Measurements from ENCODE around the gene STK26. TPM values are rescaled to one million over a fixed set of nuclear protein-coding genes. Genes with fewer than 3 reads are reported as not detected.

The STK26 gene
- total and polyA plus RNA-seq, 8 donors: 13.1 to 23.1 (median 20.0) TPM

DNA sequence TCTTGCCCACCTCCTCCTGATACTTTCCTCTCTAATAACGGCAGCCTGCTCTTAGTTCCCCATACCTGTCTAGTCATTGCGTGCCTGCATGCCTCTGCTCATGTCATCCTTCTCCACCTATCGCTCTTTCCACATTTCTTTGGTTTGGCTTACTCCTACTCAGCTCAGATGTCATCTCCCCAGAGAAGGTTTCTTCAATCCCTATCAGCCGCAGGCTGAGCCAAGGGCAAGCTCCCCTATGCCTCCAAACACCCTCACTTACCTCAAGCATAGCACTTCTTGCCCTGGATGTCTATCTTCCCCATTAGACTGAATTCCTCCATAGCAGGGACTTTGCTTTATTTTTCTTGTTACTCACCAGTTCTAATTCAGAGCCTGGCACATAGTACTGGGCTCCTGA, 78.1 kb downstream of the STK26 start:
- Histone ChIP-seq H3K4me1 (no peaks in the 10 kb centered on the region), H3K27me3 (peaks cover 0 to 2% of the 10 kb centered on the region in 2 donors), H3K4me3 (no peak overlapping the region), H3K27ac (no peak overlapping the region), H3K36me3 (no peaks in the 10 kb centered on the region), H3K9me3 (no peaks in the 10 kb centered on the region)
- ATAC-seq: no peak
- intact Hi-C loops (cut with DNase I): no loop called here
- TF ChIP-seq, protein P1, sequence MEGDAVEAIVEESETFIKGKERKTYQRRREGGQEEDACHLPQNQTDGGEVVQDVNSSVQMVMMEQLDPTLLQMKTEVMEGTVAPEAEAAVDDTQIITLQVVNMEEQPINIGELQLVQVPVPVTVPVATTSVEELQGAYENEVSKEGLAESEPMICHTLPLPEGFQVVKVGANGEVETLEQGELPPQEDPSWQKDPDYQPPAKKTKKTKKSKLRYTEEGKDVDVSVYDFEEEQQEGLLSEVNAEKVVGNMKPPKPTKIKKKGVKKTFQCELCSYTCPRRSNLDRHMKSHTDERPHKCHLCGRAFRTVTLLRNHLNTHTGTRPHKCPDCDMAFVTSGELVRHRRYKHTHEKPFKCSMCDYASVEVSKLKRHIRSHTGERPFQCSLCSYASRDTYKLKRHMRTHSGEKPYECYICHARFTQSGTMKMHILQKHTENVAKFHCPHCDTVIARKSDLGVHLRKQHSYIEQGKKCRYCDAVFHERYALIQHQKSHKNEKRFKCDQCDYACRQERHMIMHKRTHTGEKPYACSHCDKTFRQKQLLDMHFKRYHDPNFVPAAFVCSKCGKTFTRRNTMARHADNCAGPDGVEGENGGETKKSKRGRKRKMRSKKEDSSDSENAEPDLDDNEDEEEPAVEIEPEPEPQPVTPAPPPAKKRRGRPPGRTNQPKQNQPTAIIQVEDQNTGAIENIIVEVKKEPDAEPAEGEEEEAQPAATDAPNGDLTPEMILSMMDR (IDR thresholded peaks at IDR 0.05): no peak
- DNase-seq: no peak

GRCh38 chrX:132101799-132102198, 78.7 kb downstream of the STK26 start:
- H3K4me1 ChIP-seq: no peaks in the 10 kb centered on the region
- H3K36me3 ChIP-seq: no peaks in the 10 kb centered on the region
- ATAC-seq (no peak), DNase-seq (no peak)
- H3K27ac ChIP-seq: no peak overlapping the region
- H3K9me3 ChIP-seq: no peaks in the 10 kb centered on the region
- intact Hi-C loops (cut with DNase I): no loop called here
- peaks cover 0 to 2% of the 10 kb centered on the region in 2 donors for H3K27me3 ChIP-seq
- TF ChIP-seq, protein P1 (IDR thresholded peaks at IDR 0.05): no peak
- no peak overlapping the region for H3K4me3 ChIP-seq

DNA sequence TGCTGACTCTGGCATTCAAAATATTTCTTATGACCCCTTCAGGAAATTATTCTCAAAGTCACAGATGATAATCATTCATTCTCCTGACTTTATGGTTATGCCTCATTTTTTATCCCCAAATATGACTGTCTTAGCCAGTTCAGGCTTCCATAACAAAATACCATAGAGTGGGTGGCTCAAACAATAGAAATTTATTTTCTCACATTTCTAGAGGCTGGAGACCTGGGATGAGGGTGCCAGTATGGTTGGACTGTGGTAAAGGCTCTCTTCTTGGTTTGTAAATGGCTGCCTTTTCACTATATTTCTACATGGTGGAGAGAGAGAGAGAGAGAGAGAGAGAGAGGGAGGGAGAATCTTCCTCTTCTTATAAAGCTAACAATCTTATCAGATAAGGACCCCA, 84.2 kb downstream of the STK26 start:
- no peaks in the 10 kb centered on the region for H3K36me3 ChIP-seq
- no peak overlapping the region for H3K4me3 ChIP-seq
- ATAC-seq (no peak), DNase-seq (no peak)
- no peak overlapping the region for H3K27ac ChIP-seq
- no peaks in the 10 kb centered on the region for H3K4me1 ChIP-seq
- TF ChIP-seq, protein P1 (IDR thresholded peaks at IDR 0.05): no peak
- H3K9me3 ChIP-seq: no peaks in the 10 kb centered on the region
- intact Hi-C loops (cut with DNase I): no loop called here
- H3K27me3 ChIP-seq: no peaks in the 10 kb centered on the region

GRCh38 chrX:132114607-132115006, 91.5 kb downstream of the STK26 start:
- no peak for DNase-seq
- no peak overlapping the region for H3K4me3 ChIP-seq
- no peak overlapping the region for H3K27ac ChIP-seq
- H3K4me1 ChIP-seq: no peaks in the 10 kb centered on the region
- no peaks in the 10 kb centered on the region for H3K36me3 ChIP-seq
- TF ChIP-seq, protein P1 (IDR thresholded peaks at IDR 0.05): no peak
- H3K27me3 ChIP-seq: peaks cover 0 to 2% of the 10 kb centered on the region in 2 donors
- no peaks in the 10 kb centered on the region for H3K9me3 ChIP-seq
- intact Hi-C loops (cut with DNase I): no loop called here
- ATAC-seq: no peak

DNA sequence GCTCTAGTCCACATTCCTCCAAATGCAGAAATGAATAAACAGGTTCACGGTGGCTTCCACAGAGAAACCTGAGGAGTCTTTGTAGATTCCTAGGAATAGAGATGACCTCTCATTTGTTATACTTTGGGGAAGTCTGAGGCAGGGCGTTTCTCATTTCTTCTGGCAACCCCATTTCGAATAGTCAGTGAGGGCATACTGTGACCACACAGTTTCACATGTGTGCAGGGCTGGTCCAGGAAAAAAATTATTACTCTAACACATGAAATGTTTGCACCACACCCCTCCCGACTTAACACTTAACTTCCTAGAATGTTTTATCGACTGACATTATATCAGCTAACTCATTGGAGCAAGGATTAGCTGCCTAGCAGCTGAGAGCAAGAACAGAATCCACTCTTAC, 92.7 kb downstream of the STK26 start:
- intact Hi-C loops (cut with DNase I): no loop called here
- no peak overlapping the region for H3K4me3 ChIP-seq
- H3K9me3 ChIP-seq: no peaks in the 10 kb centered on the region
- H3K36me3 ChIP-seq: no peaks in the 10 kb centered on the region
- H3K27ac ChIP-seq: no peak overlapping the region
- TF ChIP-seq, protein P1 (IDR thresholded peaks at IDR 0.05): no peak
- DNase-seq: no peak
- ATAC-seq: no peak
- no peaks in the 10 kb centered on the region for H3K4me1 ChIP-seq
- peaks cover 0 to 5% of the 10 kb centered on the region in 2 donors for H3K27me3 ChIP-seq

Measured in left lung (tissue), 10 donors.